Panc1 (cell line): ENCODE results near the gene QSOX1. TPM values are rescaled to one million over a fixed set of nuclear protein-coding genes. Genes with fewer than 3 reads are reported as not detected.
A peak's percentile ranks its signal among the peaks of the same experiment; 100 is the strongest.

Experiments
- ATAC-seq: fragments of 200-7000 bp; cut with Tn5 transposase; 2 replicates; pipeline ENCODE4 v1.9.1; 2020; ENCODE audit warnings: mild to moderate bottlenecking, moderate library complexity
- BruUV-seq: library from RNA; stranded (reverse); fragments of 400-500 nt; replicated peaks from 2 replicates; lab custom pipeline; 2021; lab: Mats Ljungman, UMichigan
- CTCF ChIA-PET: fragments of 300-600 bp; sonication (Branson Sonifier 250); formaldehyde crosslinking; loops from one replicate; lab custom pipeline; 2022; ENCODE audit warnings: antibody characterized with exemption; lab: Charles Lee
- POLR2A ChIA-PET: fragments of 300-600 bp; sonication (Branson Sonifier 250); formaldehyde crosslinking; loops from one replicate; lab custom pipeline; 2022; ENCODE audit warnings: antibody characterized with exemption; lab: Charles Lee
- DNase-seq: peaks from one replicate; pipeline ENCODE4 v3.0.0-alpha.2; 2010; ENCODE audit warnings: low read depth, low spot score
- H3K27ac ChIP-seq: 2 replicates; pipeline ENCODE4 v1.5.1; 2011; ENCODE audit warnings: mild to moderate bottlenecking, low read length, inconsistent platforms
- H3K27me3 ChIP-seq: fragments of 200-500 bp; sonication (Bioruptor generic); 2 replicates; pipeline ENCODE4 v1.6.0; 2014; ENCODE audit warnings: low read length, inconsistent platforms; ENCODE audit not compliant: control insufficient read depth, insufficient read depth
- H3K36me3 ChIP-seq: fragments of 200-500 bp; sonication (Bioruptor generic); 2 replicates; pipeline ENCODE4 v1.5.1; 2014; ENCODE audit warnings: inconsistent platforms, mild to moderate bottlenecking, low read length, moderate library complexity; ENCODE audit not compliant: control insufficient read depth, insufficient read depth
- H3K4me1 ChIP-seq: 2 replicates; pipeline ENCODE4 v1.5.1; 2011; ENCODE audit warnings: inconsistent platforms, mild to moderate bottlenecking, low read length, moderate library complexity; ENCODE audit not compliant: control insufficient read depth, insufficient read depth
- H3K4me3 ChIP-seq, 2 experiments: 2 replicates each; pipeline ENCODE4 v1.5.1; 2011 to 2012; ENCODE audit warnings: low read depth in 2 of 2, low read length in 2 of 2, mild to moderate bottlenecking in 2 of 2, inconsistent platforms in 1 of 2, moderate library complexity in 1 of 2
- H3K9me3 ChIP-seq: fragments of 200-500 bp; sonication (Bioruptor generic); 2 replicates; pipeline ENCODE4 v1.5.1; 2014; ENCODE audit warnings: low read depth, mild to moderate bottlenecking, inconsistent platforms, low read length, moderate library complexity; ENCODE audit not compliant: control insufficient read depth, insufficient read depth
- POLR2AphosphoS5 ChIP-seq: IDR thresholded peaks from 2 replicates; pipeline ENCODE4 v1.6.1; 2012; ENCODE audit warnings: mild to moderate bottlenecking, low read depth, low read length, moderate library complexity
- SIN3A ChIP-seq: IDR thresholded peaks from 2 replicates; pipeline ENCODE4 v1.6.1; 2012; ENCODE audit warnings: low read depth, mild to moderate bottlenecking, low read length, moderate library complexity, borderline replicate concordance; ENCODE audit not compliant: insufficient read depth
- TCF7L2 ChIP-seq: IDR thresholded peaks from 2 replicates; pipeline ENCODE4 v1.6.1; 2011; ENCODE audit warnings: mild to moderate bottlenecking, low read depth, low read length, inconsistent platforms
- in situ Hi-C: cut with HindIII; loops from 2 replicates; pipeline ENCODE4 v1.10.0; 2016; ENCODE audit warnings: low sequenced_read_pairs, low pct_unique_long_range_greater_than_20kb
- intact Hi-C: fragments of 100-400 bp; cut with micrococcal nuclease; formaldehyde crosslinking; loops from one replicate; pipeline ENCODE4 v1.10.0; 2022; ENCODE audit not compliant: unreplicated experiment
- total RNA-seq: library from RNA; stranded (reverse); gene quantifications from one replicate; pipeline ENCODE4 v1.2.1, GENCODE V29; 2021; ENCODE audit not compliant: unreplicated experiment
- TF ChIP-seq, protein P1 (sequence below), 2 experiments: IDR thresholded peaks; 2 replicates each; pipeline ENCODE4 v1.6.1; 2011 to 2012; ENCODE audit warnings: low read depth in 2 of 2, control low read depth in 1 of 2, low read length in 1 of 2, mild to moderate bottlenecking in 1 of 2, moderate library complexity in 1 of 2; ENCODE audit not compliant: insufficient read depth in 1 of 2
- TF ChIP-seq, protein P2 (sequence below): fragments of 450-650 bp; IDR thresholded peaks from 2 replicates; pipeline ENCODE4 v1.5.1; 2017; ENCODE audit warnings: mild to moderate bottlenecking

QSOX1 gene
- total RNA-seq, 1 experiment from 2014 or later = 152 TPM

DNA sequence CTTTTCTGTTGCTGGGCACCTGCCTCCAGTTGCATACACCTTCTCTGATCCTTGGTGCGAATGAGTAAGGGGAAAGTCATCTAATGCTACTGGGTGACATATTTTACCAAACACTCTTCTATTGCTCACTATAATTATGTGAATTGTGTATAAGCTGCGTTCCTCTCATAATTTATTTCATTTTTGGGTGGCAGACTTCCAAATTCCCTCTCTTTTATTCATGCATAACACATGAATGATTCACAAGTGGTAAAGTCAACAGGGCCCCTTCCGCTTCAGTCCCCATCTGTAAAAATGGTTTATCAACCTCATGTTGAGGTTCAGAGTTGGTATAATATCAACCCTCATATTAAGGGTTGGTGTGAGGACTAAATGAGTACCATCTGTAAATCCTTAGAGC, 3.2 kb upstream of the QSOX1 start:
- BruUV-seq = no TSS peak
- TF ChIP-seq, protein P1, sequence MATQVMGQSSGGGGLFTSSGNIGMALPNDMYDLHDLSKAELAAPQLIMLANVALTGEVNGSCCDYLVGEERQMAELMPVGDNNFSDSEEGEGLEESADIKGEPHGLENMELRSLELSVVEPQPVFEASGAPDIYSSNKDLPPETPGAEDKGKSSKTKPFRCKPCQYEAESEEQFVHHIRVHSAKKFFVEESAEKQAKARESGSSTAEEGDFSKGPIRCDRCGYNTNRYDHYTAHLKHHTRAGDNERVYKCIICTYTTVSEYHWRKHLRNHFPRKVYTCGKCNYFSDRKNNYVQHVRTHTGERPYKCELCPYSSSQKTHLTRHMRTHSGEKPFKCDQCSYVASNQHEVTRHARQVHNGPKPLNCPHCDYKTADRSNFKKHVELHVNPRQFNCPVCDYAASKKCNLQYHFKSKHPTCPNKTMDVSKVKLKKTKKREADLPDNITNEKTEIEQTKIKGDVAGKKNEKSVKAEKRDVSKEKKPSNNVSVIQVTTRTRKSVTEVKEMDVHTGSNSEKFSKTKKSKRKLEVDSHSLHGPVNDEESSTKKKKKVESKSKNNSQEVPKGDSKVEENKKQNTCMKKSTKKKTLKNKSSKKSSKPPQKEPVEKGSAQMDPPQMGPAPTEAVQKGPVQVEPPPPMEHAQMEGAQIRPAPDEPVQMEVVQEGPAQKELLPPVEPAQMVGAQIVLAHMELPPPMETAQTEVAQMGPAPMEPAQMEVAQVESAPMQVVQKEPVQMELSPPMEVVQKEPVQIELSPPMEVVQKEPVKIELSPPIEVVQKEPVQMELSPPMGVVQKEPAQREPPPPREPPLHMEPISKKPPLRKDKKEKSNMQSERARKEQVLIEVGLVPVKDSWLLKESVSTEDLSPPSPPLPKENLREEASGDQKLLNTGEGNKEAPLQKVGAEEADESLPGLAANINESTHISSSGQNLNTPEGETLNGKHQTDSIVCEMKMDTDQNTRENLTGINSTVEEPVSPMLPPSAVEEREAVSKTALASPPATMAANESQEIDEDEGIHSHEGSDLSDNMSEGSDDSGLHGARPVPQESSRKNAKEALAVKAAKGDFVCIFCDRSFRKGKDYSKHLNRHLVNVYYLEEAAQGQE (IDR thresholded peaks at IDR 0.05; ENCODE audit: insufficient read depth in 1 of 2, low read depth in 2 of 2, low read length in 1 of 2) = no peak
- TF ChIP-seq, protein P2, sequence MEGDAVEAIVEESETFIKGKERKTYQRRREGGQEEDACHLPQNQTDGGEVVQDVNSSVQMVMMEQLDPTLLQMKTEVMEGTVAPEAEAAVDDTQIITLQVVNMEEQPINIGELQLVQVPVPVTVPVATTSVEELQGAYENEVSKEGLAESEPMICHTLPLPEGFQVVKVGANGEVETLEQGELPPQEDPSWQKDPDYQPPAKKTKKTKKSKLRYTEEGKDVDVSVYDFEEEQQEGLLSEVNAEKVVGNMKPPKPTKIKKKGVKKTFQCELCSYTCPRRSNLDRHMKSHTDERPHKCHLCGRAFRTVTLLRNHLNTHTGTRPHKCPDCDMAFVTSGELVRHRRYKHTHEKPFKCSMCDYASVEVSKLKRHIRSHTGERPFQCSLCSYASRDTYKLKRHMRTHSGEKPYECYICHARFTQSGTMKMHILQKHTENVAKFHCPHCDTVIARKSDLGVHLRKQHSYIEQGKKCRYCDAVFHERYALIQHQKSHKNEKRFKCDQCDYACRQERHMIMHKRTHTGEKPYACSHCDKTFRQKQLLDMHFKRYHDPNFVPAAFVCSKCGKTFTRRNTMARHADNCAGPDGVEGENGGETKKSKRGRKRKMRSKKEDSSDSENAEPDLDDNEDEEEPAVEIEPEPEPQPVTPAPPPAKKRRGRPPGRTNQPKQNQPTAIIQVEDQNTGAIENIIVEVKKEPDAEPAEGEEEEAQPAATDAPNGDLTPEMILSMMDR = no peak
- no peak for TF ChIP-seq POLR2AphosphoS5
- no peak for TF ChIP-seq SIN3A
- no peak for TF ChIP-seq TCF7L2
- H3K27ac ChIP-seq = 0 out of 2 replicates have a peak overlapping the region, but pooled peaks have one; percentile 18
- H3K4me3 ChIP-seq = no peak overlapping the region
- CTCF ChIA-PET = no interaction called here
- POLR2A ChIA-PET = no interaction called here
- no peaks in the 10 kb centered on the region for H3K9me3 ChIP-seq
- ATAC-seq (no peak), DNase-seq (peak; percentile 67)
- peaks cover 2% of the 10 kb centered on the region; the same call in 1 of the 2 replicates for H3K36me3 ChIP-seq
- no peaks in the 10 kb centered on the region for H3K27me3 ChIP-seq
- in situ Hi-C loops = no loop called here
- H3K4me1 ChIP-seq = peaks cover 24% of the 10 kb centered on the region
- intact Hi-C loops = no loop called here

DNA sequence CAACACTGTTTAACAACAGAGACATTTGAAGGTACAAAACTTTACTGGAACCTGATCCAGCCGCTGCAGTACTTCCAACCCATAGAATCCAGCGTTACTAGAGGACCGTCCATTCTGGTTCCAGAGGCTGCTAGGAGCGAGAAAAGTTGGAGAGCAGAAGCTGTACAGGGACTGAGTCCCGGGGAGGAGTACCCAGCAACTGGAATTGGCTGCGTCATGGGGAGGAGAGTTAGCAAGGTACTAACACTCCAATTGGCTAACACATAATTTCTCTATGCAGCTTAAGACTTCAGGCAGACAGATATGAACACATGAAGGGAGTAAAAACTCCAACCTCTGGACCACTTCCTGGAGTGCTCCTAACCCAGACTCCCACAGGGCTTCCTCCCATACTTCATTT, 2.1 kb upstream of the QSOX1 start:
- Histone ChIP-seq H3K4me1 (peaks cover 33% of the 10 kb centered on the region), H3K9me3 (no peaks in the 10 kb centered on the region), H3K27ac (peak overlapping the region; percentile 26; the same call in 1 of the 2 replicates), H3K27me3 (no peaks in the 10 kb centered on the region), H3K4me3 (no peak overlapping the region), H3K36me3 (peaks cover 2% of the 10 kb centered on the region; the same call in 1 of the 2 replicates)
- no peak for ATAC-seq
- no peak for DNase-seq
- POLR2A ChIA-PET = no interaction called here
- CTCF ChIA-PET = no interaction called here
- BruUV-seq = no TSS peak
- in situ Hi-C loops = no loop called here
- intact Hi-C loops = no loop called here
- TF ChIP-seq, protein P2 = no peak
- TF ChIP-seq SIN3A = no peak
- TF ChIP-seq TCF7L2 = no peak
- TF ChIP-seq, protein P1 (IDR thresholded peaks at IDR 0.05; ENCODE audit: insufficient read depth in 1 of 2, low read depth in 2 of 2, low read length in 1 of 2) = no peak
- no peak for TF ChIP-seq POLR2AphosphoS5
